GM21360 (cell line): Measurements from ENCODE around the gene SYT1.
"Not testable (repeated sequence)": the region's sequence is repeated elsewhere in the genome, so short reads cannot be mapped to it uniquely, and the experiment has no call there.

Experiments
- ATAC-seq: cut with Tn5 transposase; IDR thresholded peaks from one replicate; pipeline ENCODE4 v1.9.1; 2021; ENCODE audit warnings: mild to moderate bottlenecking, moderate library complexity; ENCODE audit not compliant: unreplicated experiment

The SYT1 gene

DNA sequence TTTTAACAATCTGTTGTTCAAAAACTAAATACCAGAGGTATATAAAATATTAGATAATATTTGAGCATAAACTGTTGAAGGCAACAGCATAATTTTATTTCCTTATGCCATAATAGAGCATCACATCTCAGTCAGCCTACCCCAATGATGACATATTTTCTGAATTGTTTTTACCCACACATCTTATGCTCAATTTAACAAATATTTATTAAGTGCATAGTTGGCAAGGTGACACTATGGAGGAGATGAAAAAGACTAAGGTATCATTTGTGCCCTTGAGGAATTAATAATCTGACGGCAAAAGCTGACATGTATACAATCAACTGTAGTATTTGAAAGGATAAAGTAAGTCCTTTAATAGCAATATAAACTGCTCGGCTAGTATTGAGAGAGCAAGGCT is 102.4 kb downstream of the SYT1 start:
- no peak for ATAC-seq

DNA sequence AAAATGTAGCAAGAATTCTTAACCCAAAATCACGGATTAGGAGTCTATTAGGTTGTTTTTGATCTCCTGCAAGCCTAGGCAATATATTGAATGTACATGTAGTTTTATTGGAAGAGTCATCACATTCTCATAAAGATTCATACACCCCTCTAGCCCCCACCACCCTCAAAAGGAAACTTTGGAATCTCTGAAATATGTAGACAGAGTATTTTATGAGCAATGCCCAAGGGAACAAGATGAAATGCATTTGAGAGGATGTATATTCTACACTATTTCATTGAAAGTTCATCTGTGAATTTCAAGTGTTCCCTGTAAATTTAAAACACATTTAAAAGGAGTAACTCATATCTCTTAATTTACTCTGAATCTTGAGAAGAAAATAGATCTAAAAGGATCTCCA is 103.7 kb downstream of the SYT1 start:
- ATAC-seq = no peak

DNA sequence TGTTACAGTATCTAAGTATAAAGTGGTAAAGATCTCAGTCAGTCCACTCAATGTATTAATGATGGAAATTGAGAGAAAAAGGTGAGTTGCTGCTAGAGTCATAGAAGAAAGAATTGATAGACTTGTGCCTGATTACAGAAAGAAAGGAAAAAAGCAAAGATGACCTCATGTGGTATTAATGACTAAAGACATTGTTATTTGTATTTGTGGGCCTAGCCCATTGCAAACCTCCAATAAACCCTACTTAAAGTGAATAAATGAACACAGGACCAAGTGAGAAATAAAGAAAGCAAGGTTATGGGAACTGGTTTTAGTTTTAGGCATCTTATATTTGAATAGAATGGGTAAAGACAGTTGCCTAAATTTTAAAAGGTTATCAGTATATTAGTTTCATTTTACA is 105.5 kb downstream of the SYT1 start:
- ATAC-seq = no peak

DNA sequence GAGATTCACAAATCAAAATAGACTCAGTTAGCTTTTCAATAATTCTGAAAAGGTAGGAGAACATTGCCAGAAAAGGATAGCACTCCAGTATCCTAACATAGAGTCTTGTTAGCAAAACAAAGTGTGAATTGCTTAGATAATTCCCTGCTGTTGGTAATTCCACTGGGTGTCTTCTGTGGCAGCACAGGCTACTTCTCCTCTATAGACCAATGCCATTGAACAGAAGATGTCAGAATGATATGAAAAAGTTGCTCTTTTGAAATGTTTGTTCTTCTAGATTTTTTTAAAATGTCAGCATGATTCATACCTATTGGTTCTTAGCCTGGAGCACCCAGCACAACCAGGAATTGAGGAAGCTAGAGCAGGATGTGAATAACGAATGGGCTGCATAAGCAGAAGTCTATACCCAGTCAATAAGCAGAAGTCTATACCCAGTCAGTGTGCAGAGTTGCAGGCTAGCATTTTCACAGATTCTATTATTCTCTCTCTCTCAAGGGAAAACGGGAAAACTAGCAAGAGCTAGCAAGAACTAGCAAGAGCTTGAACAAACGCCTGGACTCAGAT is 112.8 kb downstream of the SYT1 start:
- no peak for ATAC-seq

DNA sequence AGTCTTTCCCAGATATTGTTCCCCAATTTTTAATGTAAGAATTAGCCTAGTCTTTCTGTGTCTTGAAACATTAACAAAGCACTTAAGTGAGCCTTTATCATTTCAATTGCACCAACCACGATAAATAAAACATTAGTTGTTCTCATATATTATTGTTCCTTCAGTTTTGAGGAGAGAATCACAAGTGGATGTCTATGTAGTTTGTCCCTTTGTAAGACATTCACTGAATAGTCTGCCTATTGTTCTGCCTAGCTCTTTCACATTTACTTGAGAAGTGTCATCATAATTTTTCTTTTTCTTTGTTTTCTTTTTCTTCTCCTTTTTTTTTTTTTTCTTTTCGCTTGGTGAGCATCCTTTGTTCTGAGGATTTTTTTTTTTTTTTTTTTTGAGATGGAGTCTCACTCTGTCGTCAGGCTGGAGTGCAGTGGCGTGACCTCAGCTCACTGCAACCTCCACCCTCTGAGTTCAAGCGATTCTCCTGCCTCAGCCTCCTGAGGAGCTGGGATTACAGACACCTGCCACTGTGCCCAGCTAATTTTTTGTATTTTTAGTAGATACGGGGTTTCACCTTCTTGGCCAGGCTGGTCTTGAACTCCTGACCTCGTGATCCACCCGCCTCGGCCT is 129.7 kb downstream of the SYT1 start:
- ATAC-seq = no peak

DNA sequence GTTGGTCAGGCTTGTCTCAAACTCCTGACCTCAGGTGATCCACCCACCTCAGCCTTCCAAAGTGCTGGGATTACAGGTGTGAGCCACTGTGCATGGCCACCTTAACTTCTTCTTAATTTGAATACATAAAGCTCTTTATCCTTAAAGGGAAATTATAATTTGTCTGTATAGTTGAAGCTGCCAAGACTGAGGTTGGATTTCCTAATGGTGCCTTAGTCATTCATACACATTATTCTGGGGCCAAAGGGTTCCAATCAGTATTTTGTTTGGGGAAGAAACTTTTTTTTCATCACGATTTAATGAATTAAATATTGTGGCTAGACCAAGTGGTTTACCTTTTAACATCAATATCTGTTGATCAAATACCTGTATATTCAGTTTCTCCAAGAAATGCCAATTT is 135.9 kb downstream of the SYT1 start:
- no peak for ATAC-seq

DNA sequence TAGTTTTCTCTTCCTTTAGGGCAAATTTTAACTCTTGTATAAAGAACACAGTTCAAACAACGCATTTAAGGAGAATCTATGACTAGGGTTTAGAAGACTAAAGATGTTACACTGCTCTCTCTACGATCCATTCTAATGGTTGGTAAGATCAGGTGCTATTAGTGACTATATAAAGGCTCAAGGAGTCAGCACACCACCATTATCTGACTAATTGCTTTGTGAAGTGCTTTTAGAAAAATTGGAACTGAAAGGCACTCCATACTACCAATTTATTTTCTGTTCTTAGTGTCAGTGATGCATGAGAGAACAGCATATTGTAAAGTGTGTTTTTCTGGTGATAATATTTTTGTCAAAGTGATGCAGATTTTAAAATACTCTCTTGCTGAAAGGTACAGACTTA is 136.8 kb downstream of the SYT1 start:
- ATAC-seq = no peak

DNA sequence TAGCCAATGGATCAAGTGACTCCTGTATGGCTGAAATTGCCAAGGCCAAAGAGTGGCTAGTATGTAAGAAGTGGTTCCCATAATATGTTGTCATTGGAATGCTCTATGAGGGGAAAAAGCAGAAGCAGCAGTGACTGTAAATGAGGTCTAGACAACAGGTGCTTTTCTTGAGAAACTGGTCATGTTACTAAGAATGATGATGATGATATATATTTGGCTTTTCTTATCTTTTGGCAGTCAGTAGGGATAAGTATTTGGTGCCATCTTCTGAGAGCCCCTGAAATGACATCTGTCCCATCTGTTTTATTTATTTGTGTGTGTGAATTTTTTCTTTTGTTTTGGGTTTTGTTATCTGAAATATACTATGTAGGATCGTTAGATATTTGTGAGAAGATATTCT is 141.7 kb downstream of the SYT1 start:
- ATAC-seq = no peak

DNA sequence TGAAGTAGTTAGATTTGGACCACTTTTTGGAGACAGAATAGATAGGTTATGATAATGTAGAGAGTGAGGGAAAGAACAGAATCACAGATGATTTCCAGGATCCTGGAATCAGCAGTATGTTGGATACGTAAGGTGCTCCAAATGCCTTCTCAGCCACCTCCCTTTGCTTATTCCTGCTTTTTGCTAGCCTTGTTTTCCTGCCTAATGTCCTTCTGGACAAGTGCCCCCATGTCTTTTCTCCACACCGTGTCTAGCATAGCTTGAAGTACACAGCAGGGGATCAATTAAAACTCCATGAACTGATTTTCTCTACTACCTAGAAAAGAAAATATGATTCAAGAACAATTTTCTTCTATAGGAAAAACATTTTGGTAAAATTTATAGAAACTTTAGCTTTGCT is 144.0 kb downstream of the SYT1 start:
- no peak for ATAC-seq

DNA sequence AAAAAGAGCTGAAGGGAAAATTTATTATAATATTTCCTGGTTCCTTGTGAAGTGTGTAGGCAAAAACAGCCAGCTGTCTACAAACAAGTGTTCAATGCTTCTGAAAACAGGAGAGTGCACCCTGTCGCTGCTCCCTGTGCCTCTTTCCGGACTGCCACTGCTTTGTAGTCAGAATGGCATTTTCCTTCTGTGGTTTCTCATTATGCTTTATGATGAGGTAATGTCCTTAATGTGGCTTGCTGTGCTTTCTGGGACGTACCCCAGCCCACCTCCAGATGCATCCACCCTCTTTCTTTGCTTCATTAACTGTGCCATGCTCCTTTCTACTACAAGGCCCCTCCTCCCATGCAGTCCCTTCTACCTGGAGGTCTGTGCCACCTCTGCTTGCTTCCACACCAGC is 148.1 kb downstream of the SYT1 start:
- no peak for ATAC-seq

DNA sequence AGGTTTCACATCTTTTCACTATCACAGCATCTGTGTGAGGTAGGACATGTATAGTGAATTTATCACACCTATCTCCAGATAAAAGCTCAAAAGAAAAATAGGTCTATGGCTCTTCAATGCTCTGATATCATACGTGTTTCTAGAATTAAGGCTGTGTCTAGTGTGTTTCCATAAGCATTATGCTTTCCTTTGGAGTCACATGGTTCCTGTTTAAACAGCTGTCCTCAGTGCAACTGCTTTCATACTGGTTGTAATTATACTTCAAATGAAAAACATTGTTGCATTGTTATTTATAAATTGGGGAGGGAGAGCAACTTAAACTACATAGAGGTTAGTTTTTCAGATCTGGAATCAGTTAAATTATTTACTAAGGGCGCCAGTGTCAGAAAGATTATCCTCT is 151.6 kb downstream of the SYT1 start:
- ATAC-seq = no peak

DNA sequence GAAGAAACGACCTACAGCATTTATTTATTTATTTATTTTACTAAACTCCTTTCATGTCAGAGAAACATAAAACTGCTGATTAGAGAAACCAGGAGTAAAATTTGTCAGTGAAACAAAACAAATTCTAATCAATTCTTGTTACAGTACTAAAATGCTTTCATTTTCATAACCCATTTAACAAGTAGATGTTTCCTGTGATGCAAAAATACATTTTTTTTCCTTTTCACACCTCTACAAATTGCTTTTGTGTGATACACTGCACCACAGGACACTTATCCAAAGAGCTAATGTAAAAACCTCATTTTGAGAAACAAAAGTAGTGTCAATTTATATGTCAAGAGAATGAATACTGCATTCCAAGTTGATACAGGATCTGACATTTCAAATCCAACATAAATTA is 155.1 kb downstream of the SYT1 start:
- ATAC-seq = no peak

DNA sequence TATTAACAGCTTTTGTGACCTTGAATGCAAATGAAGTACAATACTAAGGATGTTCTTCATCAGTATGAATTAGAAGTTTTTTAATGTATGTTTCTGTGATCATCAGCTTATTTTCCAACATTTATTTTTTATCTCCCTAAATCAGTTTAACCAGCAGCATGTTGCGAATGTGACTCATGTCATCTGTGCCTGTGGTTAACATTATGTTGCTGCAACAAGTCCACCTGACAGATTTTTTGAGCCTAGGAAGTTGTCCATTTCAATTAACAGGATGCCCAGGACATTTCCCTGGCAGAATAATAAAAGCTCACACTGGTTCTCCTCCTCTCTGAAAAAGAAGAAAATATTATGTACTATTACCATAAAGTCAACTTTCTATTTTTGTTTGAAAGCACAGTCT is 155.5 kb downstream of the SYT1 start:
- ATAC-seq = no peak

DNA sequence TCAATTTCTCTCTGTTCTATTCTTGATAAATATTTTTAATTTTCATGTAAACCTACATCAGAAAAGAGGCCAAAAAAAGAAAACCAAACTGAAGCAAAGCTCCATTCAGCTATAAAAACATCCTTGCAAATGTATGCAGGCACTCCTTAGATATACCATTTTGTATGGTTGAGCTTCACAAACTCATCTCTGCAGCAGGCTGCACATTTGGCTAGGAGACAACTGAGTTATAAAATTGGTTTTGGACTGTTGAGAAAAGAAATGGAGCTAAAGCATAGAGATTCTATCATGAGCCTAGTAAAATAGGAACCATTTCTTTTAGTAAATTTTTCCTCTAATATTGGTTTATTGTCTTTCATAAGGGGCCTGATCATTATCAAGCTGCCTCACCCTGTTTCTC is 156.4 kb downstream of the SYT1 start:
- no peak for ATAC-seq

DNA sequence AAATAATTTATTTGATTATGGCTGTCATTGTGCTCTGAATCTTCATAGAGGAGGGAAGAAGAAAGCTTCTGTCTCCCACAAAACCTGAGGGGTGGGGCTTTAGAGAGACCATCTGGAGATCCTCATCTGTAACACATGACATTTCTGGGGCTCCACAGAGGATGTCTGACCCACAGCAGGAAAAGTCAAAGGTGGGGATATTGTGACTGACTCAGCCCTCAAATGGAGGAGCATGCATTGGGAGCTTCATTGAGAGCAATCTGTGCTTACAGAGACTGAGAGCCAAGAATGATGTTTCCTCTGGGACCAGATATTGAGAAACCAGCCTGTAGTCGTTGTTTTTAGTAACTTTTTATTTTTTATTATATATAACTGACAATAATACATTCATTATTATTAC is 158.7 kb downstream of the SYT1 start:
- no peak for ATAC-seq

DNA sequence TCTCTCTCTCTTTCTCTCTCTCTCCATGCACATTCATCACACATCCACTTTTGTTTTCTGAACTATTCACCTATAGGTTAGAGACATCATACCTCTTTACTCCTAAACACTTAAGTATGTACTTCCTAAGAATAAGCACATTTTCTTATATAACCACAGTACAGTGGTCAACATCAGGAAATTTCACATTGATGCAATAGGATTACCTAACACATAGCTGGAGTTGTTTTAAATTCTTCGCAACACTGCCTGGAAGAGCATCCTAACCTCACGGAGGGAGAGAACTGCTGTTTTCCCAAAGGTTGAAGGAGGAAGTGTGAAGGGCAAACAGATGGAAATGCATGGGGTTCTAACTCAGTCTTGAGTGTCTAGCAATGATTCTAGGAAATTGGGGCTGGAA is 159.2 kb downstream of the SYT1 start:
- ATAC-seq = no peak

DNA sequence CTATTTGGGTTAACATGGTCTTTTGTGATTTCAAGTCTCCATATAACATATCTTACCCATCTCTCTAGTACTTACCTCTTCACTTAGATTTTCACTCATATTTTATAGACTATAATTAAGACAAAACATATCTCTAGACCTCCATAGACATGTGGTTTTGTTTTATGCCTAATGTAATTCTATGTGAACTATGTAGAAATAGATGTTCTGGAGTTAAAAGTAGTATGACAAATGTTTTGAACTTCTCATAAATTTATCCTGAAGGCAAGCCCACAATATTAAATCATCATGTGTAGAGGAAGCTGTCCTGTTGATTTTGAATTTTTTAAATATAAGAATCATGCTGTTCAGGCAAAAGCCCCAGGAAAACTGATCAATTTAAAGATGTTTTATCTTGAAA is 169.2 kb downstream of the SYT1 start:
- no peak for ATAC-seq

DNA sequence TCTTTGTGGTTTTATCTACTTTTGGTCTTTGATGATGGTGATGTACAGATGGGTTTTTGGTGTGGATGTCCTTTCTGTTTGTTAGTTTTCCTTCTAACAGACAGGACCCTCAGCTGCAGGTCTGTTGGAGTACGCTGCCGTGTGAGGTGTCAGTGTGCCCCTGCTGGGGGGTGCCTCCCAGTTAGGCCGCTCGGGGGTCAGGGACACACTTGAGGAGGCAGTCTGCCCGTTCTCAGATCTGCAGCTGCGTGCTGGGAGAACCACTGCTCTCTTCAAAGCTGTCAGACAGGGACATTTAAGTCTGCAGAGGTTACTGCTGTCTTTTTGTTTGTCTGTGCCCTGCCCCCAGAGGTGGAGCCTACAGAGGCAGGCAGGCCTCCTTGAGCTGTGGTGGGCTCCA is 180.2 kb downstream of the SYT1 start:
- ATAC-seq = not testable (repeated sequence)

DNA sequence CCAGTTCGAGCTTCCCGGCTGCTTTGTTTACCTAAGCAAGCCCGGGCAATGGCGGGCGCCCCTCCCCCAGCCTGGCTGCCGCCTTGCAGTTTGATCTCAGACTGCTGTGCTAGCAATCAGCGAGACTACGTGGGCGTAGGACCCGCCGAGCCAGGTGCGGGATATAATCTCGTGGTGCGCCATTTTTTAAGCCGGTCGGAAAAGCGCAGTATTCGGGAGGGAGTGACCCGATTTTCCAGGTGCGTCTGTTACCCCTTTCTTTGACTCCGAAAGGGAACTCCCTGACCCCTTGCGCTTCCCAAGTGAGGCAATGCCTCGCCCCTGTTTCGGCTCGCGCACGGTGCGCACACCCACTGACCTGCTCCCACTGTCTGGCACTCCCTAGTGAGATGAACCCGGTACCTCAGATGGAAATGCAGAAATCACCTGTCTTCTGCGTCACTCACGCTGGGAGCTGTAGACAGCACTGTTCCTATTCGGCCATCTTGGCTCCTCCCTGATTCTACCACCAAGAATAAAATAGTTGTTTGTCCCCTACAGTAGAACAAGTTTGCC is 180.7 kb downstream of the SYT1 start:
- ATAC-seq = not testable (repeated sequence)

DNA sequence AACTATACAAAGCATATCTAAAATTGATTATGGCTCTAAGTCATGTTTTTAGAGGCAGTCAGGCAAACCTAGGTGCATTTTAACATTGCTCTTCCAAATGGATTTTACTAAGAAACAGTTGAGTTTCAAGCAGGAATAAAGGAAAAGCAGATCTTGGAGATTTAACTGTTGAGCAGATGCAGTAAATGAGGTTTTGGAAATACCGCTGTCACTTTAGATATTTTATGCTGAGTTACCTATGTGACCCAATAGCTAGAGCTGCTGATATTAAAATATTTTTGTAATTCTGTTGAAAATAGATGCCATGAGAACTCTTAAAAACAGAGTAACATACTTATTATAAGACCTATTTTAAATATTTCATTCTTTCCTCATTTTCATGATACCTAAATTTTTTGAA is 181.4 kb downstream of the SYT1 start:
- ATAC-seq = no peak

DNA sequence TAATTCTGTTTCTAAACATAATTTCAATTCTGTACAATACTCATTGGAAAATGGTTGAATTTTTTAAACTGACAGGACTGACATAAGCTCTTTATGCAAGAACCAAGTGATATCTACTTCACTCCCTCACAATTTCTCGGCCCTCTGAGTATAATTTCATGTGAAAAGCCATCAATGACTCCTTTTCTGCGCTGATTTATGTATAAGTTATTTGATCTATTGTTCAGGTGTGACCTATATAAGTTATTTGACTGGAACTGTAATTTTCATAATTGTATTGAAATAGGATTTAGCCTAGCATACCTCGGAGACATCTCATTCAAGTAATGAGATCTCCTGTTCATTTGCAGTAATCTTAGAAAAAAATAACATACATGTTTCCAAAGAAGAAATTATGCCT is 184.4 kb downstream of the SYT1 start:
- ATAC-seq = no peak

DNA sequence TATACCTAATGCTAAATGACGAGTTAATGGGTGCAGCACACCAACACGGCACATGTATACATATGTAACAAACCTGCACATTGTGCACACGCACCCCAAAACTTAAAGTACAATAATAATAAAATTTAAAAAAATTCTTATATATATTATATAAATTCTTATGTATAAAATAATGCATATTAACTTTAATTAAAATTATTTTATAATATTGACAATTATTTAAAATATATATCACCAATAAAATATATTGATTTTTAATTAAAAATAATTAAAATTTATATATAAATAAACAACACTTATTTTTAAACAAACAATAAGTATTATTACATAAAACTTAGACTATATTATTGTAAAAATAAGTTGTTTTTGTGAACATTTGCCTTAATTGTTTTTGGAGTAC is 188.8 kb downstream of the SYT1 start:
- ATAC-seq = no peak
